ENCODE data around the gene FRMD4A. TPM values are rescaled to one million over a fixed set of nuclear protein-coding genes. Genes with fewer than 3 reads are reported as not detected.
A peak's percentile ranks its signal among the peaks of the same experiment; 100 is the strongest.

FRMD4A gene
- total RNA-seq, 1 experiment from 2014 or later = 7.1 TPM

DNA sequence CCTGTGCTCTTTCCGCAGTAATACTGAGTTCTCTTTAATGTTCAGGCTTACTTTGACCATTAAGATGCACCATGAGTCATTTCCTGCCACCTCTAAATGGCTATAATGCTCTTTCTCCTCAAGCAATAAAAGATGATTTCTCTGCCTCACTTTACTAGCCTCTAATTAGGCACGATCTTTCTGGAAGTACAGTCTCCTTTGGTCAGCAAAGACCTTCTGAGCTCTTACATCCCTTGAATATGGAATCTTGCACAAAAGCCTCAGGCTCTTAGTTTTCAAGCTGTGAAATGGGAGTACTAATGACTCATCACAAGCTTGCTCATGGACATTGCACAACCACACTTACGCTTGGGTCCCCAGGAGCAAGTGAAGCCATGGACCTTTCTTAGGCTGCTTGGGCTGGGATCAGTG lies 85.9 kb downstream of the FRMD4A start:
- Histone ChIP-seq H4K20me1 (ENCODE audit: low read length) (no peaks in the 10 kb centered on the region), H3K9me3 (ENCODE audit: low read length) (no peaks in the 10 kb centered on the region), H2AFZ (ENCODE audit: low read length) (no peak overlapping the region), H3K4me3 (ENCODE audit: low read length) (no peak overlapping the region), H3K27ac (ENCODE audit: low read length) (no peak overlapping the region), H3K27me3 (ENCODE audit: low read length) (no peaks in the 10 kb centered on the region), H3K9me2 (replicated peaks; ENCODE audit: low read length) (no peaks in the 10 kb centered on the region), H3K4me1 (ENCODE audit: insufficient read depth, low read length) (peaks cover 8% of the 10 kb centered on the region; the same call in 1 of the 2 replicates), H3K36me3 (ENCODE audit: low read depth, low read length) (no peaks in the 10 kb centered on the region), H3K4me2 (ENCODE audit: low read length) (no peak overlapping the region), H3K9ac (ENCODE audit: low read length) (no peak overlapping the region), H3F3A (ENCODE audit: low read length, unreplicated experiment) (no peaks in the 10 kb centered on the region), H3K79me2 (ENCODE audit: low read length) (no peaks in the 10 kb centered on the region)
- intact Hi-C loops (cut with micrococcal nuclease) = no loop called here
- BruUV-seq (replicated peaks) = no TSS peak
- POLR2A ChIA-PET (ENCODE audit: unreplicated experiment) = no interaction called here
- TF ChIP-seq, protein P1, sequence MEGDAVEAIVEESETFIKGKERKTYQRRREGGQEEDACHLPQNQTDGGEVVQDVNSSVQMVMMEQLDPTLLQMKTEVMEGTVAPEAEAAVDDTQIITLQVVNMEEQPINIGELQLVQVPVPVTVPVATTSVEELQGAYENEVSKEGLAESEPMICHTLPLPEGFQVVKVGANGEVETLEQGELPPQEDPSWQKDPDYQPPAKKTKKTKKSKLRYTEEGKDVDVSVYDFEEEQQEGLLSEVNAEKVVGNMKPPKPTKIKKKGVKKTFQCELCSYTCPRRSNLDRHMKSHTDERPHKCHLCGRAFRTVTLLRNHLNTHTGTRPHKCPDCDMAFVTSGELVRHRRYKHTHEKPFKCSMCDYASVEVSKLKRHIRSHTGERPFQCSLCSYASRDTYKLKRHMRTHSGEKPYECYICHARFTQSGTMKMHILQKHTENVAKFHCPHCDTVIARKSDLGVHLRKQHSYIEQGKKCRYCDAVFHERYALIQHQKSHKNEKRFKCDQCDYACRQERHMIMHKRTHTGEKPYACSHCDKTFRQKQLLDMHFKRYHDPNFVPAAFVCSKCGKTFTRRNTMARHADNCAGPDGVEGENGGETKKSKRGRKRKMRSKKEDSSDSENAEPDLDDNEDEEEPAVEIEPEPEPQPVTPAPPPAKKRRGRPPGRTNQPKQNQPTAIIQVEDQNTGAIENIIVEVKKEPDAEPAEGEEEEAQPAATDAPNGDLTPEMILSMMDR (conservative IDR thresholded peaks at IDR 0.05; ENCODE audit: low read depth, low read length) = no peak
- TF ChIP-seq EZH2phosphoT487 (IDR thresholded peaks at IDR 0.05; ENCODE audit: borderline replicate concordance, low read length) (no peak), EZH2 (IDR thresholded peaks at IDR 0.05; ENCODE audit: low read length, unreplicated experiment) (no peak)
- CTCF ChIA-PET = no interaction called here
- peak; percentile 29 for DNase-seq
- no peak for ATAC-seq

DNA sequence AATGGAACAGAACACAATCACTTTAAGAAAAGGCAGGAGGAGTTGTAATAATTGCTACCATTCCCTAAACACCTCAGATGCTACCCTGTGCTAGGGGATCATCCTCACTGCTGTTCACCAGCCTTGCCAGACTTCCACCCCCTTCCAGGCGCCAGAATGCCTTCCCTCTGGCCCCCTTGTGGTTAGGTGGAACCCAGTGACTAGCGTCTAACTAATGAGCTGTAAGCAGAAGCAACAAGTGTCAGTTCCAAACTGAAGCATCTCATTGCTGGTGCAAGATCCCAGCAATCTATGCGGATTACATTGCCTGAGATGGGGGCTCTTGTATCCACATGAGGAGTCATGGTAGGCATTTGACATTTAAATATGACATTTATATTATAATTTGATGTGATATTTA lies 86.6 kb downstream of the FRMD4A start:
- Histone ChIP-seq H3K4me3 (ENCODE audit: low read length) (no peak overlapping the region), H3F3A (ENCODE audit: low read length, unreplicated experiment) (no peaks in the 10 kb centered on the region), H2AFZ (ENCODE audit: low read length) (no peak overlapping the region), H3K27me3 (ENCODE audit: low read length) (no peaks in the 10 kb centered on the region), H3K79me2 (ENCODE audit: low read length) (no peaks in the 10 kb centered on the region), H3K27ac (ENCODE audit: low read length) (no peak overlapping the region), H3K9me3 (ENCODE audit: low read length) (no peaks in the 10 kb centered on the region), H4K20me1 (ENCODE audit: low read length) (no peaks in the 10 kb centered on the region), H3K36me3 (ENCODE audit: low read depth, low read length) (no peaks in the 10 kb centered on the region), H3K9ac (ENCODE audit: low read length) (no peak overlapping the region), H3K9me2 (replicated peaks; ENCODE audit: low read length) (no peaks in the 10 kb centered on the region), H3K4me2 (ENCODE audit: low read length) (no peak overlapping the region), H3K4me1 (ENCODE audit: insufficient read depth, low read length) (peaks cover 8% of the 10 kb centered on the region; the same call in 1 of the 2 replicates)
- ChIA-PET POLR2A (ENCODE audit: unreplicated experiment) (no interaction called here), CTCF (no interaction called here)
- no TSS peak for BruUV-seq (replicated peaks)
- TF ChIP-seq, protein P1 (conservative IDR thresholded peaks at IDR 0.05; ENCODE audit: low read depth, low read length) = no peak
- TF ChIP-seq EZH2 (IDR thresholded peaks at IDR 0.05; ENCODE audit: low read length, unreplicated experiment) = no peak
- no peak for TF ChIP-seq EZH2phosphoT487 (IDR thresholded peaks at IDR 0.05; ENCODE audit: borderline replicate concordance, low read length)
- ATAC-seq (no peak), DNase-seq (no peak)
- intact Hi-C loops (cut with micrococcal nuclease) = no loop called here

DNA sequence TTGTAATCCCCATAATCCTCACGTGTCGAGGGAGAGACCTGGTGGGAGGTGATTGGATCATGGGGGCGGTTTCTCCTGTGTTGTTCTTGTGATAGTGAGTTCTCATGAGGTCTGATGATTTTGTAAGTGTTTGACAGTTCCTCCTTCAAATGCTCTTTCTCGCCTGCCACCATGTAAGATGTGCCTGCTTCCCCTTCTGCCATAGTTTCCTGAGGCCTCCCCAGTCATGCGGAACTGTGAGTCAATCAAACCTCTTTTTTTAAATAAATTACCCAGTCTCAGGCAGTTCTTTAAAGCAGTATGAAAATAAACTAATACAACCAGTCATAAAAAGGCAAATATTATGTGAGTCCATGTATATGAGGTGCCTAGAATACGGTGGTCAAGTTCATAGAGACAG lies 87.5 kb downstream of the FRMD4A start:
- Histone ChIP-seq H3K27ac (ENCODE audit: low read length) (no peak overlapping the region), H3K4me2 (ENCODE audit: low read length) (no peak overlapping the region)
- no TSS peak for BruUV-seq (replicated peaks)

More for the DNA sequence above, 87.5 kb downstream of the FRMD4A start:
- H3K79me2 ChIP-seq (ENCODE audit: low read length) = no peaks in the 10 kb centered on the region
- no peaks in the 10 kb centered on the region for H3K9me3 ChIP-seq (ENCODE audit: low read length)
- H3K36me3 ChIP-seq (ENCODE audit: low read depth, low read length) = no peaks in the 10 kb centered on the region
- peaks cover 8% of the 10 kb centered on the region; the same call in 1 of the 2 replicates for H3K4me1 ChIP-seq (ENCODE audit: insufficient read depth, low read length)
- POLR2A ChIA-PET (ENCODE audit: unreplicated experiment) = no interaction called here
- TF ChIP-seq EZH2 (IDR thresholded peaks at IDR 0.05; ENCODE audit: low read length, unreplicated experiment) (no peak), EZH2phosphoT487 (IDR thresholded peaks at IDR 0.05; ENCODE audit: borderline replicate concordance, low read length) (no peak)
- TF ChIP-seq, protein P1 (conservative IDR thresholded peaks at IDR 0.05; ENCODE audit: low read depth, low read length) = no peak
- H3K9me2 ChIP-seq (replicated peaks; ENCODE audit: low read length) = no peaks in the 10 kb centered on the region
- CTCF ChIA-PET = no interaction called here
- no peak for DNase-seq
- H3K4me3 ChIP-seq (ENCODE audit: low read length) = no peak overlapping the region
- no peak overlapping the region for H2AFZ ChIP-seq (ENCODE audit: low read length)
- ATAC-seq = no peak
- no peaks in the 10 kb centered on the region for H4K20me1 ChIP-seq (ENCODE audit: low read length)
- no peaks in the 10 kb centered on the region for H3K27me3 ChIP-seq (ENCODE audit: low read length)
- intact Hi-C loops (cut with micrococcal nuclease) = no loop called here
- no peaks in the 10 kb centered on the region for H3F3A ChIP-seq (ENCODE audit: low read length, unreplicated experiment)
- H3K9ac ChIP-seq (ENCODE audit: low read length) = no peak overlapping the region
